CMK (cell line): ENCODE data around the gene CD34.
"Not testable (repeated sequence)": the region's sequence is repeated elsewhere in the genome, so short reads cannot be mapped to it uniquely, and the experiment has no call there.

Experiments
- DNase-seq: peaks from one replicate; pipeline ENCODE4 v3.0.0-alpha.2; 2010; ENCODE audit warnings: low read depth

Gene CD34, protein sequence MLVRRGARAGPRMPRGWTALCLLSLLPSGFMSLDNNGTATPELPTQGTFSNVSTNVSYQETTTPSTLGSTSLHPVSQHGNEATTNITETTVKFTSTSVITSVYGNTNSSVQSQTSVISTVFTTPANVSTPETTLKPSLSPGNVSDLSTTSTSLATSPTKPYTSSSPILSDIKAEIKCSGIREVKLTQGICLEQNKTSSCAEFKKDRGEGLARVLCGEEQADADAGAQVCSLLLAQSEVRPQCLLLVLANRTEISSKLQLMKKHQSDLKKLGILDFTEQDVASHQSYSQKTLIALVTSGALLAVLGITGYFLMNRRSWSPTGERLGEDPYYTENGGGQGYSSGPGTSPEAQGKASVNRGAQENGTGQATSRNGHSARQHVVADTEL

DNA sequence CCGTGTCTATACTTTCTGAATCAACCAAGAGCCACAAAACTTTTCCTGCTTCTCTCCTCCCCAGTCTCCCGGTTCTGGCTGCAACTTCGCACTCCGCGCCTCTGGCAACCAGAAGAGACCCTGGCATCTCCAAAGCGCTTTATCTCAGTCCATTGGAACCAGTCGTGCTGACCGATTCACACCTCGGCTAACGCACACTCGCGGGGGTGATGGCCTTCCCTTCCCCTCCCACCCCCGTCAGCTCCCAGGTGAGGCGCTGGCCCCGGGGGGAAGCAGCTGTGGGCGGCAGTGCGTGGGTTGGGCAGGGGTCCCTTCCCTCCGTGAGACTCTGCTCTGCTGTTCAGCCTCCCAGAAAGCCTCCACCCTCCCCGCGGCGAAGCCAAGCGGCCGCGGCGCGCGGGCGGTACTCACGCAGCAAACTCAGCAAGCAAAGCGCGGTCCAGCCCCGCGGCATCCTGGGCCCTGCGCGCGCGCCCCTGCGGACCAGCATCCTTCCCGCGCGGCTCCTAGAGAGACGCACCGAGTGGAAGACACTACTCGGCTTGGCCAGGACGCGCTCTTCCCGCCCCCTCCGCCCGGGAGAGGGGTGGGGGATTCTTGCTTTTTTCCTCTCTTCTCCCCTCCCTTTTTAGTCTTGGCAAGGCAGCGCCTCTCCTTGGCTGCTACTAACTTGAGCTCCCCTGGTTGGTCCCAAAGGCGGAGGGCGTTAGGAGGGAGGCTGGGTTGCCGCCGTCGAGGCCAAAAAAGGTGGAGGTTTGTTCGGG is at the start of gene CD34:
CD34 (minus strand) TSS at position 535 of the 764 bp plus-strand sequence; CDS start at position 490, 45 bp downstream.
- no peak for DNase-seq

DNA sequence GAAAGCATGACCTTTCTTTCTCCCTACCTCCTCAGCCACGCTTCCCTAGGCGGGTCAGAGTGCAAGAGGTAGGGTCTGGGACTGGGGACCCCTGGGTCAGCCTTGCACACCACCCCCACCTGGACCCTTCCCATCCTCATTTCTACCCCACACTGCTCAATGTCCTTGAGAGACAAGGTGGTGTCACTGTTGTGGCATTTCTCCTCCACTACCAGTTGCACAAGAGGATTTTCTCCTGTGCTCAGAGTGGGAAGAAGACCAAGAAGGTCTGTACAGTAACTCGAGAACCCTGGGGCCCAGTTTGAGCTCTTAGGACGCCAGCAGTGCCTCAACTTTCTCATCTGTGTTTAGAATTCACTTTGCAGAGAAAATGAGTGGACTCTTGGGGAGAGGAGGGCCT is 49.4 kb upstream of the CD34 start:
- no peak for DNase-seq

DNA sequence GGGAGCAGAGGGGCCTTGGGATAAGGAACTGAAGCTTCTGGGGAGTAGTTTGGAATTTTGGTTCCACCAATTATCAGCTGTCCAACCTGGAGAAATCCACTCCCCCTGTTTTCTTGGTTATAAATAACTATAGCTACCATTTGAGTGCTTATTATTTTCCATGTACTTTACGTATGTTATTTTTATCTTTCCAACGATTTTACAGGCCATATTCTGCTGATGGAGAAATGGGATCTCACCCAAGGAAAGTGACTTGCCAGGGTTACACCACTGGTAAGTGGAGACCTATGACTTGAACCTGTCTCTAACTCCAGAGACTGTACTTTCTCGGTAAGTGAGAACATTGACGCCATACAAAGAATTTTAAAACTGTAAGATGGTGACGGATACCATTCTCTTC is 49.0 kb upstream of the CD34 start:
- DNase-seq = no peak

DNA sequence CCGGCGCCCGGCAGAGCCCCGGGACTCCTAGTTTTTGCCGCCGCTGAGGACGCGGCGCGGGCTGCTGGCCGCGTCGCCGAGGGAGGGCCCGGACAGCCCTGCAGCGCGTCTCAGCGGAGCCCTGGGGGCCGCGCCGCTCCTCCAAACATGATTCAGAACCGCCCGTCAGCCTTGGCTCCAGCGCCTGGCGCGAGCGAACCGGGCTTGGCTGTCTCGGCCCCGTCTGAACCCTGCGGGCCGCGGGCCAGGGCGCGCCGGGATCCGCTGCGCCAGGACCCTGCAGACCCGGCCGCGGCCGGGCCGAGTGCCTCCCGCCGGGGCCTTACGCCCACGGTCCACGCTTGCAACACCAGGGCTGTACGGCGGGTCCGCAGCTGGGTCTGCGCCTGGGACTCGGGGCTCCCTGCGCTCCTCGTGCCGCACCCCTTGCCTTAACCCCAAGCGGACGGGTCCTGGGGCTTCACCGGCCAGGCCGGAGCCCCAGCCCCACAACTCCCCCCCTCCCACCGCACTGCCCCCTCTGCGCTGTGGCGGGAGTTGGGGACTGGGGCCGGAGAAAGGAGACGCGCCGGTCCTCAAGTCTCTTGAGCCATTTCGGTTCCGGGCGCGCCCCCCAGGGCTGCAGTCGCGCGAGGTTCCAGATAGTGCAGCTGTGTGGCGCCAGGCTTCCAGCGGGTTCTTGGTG is 48.4 kb upstream of the CD34 start:
- no peak for DNase-seq

DNA sequence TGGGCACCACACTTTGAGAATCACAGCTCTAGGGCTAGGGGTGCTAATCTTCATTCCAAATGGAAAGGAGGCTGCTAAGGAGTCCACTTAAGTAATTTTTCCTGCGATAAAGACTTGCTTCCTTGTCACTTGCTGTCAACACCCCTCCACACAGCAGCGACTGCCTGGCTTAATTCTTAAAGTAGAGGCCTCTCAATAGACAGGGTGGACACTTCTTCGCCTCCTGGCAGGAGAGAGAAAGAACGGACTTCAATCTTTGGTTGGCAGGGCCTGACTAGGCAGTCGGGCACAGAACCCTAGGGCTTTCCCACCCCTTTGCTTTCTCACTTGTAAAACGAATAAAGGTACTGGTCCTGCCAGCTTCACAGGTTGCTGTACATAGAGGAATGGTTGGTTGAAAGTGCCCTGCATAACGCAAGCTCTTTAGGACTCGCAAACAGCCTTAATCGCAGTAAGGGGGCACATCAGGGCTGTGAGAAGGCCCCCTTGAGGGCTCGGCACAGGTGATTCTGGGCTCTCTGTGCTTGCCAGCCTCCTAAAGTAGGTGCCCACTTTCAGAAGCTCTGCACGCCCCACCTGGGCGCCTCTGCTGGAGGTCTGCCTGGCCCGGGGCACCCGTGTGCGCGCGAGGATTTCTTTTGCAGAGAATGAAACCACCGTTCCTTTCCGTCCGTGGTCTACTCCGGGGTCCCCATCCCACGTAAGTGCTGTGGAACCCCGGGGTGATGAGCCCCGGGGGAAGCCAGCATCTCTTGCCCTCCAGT is 47.6 kb upstream of the CD34 start:
- no peak for DNase-seq

DNA sequence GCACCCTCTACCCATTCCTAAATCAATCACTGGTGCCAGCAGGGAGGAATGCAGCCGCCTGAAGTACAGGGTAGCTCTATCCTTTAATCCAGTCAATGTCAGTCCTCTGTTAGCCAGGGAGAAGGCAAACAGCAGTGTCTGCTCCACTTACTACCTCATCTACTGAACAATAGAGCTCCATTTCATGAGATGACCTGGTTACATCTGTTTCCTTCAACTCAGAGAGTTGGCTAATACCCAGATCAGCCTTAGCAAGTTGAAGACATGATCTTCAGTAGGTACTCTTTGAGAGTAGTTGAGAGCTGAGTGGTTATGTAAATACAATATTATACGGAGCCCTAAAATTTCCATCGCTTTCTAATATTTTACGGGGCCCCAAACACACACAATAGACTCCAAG is 46.1 kb upstream of the CD34 start:
- no peak for DNase-seq

DNA sequence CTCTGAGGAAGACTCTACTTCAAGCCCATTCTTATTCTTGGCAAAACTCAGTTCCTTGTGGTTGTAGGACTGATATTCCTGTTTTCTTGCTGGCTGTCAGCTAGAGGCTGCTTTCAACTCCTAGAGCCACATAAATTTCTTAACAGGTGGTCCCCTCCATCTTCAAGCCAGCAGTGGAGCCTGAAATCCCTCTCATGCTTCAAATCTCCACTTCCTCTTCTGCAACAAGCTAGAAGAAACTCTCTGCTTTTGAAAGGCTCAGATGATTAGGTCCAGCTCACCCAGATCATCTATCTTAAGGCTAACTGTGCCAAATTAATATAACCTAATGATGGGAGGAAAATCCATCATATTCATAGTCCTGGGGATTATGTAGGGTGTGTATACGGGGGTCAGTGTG is 43.2 kb upstream of the CD34 start:
- DNase-seq = no peak

DNA sequence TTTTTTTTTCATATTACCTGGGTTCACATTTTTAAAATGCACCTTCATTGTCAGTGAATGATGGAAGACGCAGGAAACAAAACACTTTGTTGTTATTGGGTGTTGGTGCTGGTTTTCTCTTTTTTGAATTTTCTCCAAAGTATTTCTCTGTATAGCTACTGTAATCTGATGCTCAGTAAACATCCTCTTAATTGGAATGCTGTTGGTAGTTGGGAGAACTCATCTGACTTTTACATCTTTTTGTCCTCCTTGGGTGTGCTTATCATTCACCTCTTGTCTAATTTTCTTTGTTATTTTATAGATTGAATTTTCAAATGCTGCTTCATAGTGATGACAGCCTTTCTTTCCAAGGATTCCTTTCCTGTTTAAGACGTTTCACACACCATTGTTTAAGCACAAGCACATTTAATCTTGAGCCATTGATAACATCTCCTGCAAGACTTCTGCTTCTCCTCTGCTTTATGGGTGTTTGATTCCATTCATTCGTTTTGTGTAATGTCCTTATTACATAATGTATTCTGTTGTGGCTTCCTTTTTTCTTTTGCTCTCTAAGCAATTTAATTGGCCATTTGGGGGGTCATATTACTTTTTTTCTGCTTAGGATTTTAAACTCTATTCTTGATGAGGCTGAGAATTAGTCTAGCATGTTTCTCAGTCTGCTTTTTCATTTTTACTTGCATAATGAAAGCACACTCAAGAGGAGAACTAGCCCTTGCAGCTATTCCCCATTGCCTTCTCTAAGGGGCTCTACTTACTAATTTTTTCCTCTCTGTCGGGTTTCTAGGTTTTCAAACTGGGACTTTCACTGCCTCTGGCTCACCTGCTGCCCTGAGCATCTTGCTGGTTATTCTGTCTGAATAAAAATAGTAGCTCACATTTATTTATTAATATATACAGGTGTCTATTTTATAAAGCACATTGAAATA is 42.0 kb upstream of the CD34 start:
- DNase-seq = no peak

DNA sequence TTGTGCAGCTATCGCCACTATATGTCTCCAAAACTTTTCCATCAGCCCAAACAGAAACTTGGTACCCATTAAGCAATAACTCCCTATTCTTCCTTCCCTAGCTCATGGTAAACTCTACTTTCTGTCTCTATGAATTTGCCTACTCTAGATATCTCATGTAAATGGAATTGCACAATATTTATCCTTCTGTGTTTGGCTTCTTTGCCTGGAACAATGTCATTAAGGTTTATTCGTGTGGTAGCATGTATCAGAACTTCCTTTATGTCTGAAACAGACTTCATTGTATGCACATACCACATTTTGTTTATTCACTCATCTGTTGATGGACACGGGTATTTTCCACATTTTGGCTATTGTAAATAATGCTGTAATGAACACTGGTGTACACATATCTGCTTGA is 40.7 kb upstream of the CD34 start:
- DNase-seq = no peak

DNA sequence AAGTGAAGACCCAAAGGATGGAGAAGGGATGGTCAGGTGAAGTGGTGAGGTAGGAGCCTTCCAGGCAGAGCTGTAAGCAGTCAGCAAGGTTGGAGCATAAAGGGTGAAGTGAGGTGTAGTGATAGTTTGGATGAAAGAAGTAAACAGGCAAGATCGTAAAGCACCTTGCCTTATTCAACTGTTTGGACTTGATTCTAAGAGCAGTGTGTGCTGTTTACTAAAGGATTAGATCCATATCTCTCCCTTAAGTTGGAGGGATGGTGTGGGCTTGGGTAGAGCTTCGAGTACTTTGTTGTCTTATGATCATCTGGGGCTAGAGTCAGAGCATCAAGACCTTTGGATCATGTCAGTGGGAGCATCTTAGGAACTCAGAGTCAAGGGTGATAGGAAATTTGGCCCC is 39.8 kb upstream of the CD34 start:
- no peak for DNase-seq

DNA sequence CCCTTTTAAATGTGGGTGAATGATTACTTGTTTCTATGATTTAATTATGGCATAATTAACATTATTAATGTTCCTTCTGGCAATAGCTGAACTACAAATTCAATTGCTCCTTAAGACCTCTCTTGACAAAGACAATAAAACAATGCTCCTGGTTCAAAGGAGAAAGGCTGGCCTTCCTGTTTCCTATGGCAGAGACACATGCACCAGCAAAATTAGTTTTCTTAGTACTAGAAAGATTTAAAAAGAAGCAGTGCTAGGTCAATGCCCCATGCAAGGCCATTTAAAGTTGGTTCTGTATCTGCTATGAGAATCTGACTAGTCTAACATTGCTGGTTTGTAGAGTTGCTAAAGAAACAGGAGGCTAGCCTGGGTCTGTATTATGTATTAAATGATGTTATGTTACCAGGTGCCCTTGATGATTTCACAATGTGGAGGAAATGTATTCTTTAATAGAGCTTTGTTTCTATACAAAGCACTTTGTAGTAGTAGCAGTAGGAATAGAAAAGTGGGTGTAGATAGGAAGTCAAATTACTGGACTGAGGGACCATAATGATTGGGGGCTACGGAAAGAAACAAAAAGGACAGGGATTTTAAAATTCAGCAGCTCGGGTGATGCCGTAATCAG is 38.8 kb upstream of the CD34 start:
- DNase-seq = no peak

DNA sequence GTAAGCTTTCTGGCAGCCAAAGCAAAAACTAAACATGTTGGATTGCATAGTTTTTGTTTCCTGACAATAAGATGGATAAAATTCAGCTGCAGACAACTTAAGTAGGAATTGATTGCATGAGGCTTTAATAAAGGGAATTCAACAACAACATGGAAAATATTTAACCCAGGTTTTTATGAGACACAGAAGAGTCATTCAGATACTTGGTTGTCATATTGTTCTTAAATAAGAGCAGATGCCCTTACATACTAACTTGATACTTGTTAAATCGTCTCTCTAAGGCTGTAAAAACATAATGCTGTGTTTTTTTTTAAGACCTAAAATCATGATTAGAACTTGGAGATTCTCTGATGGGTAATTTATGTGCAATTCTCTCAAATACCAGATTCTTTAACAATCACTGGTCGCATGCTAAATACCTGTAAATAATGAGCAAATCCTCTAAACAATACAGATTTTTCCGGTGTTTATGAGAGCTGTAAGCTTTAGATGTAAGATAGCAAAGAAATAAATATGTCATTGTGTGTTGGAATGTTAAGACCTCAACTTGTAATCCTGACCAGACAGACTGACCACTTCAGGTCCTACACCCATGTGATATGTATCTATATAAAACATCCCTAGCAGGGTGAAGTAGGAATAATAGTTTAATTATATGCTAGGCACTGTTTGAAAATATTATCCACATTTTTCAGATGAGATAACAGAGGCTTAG is 37.8 kb upstream of the CD34 start:
- DNase-seq = no peak

DNA sequence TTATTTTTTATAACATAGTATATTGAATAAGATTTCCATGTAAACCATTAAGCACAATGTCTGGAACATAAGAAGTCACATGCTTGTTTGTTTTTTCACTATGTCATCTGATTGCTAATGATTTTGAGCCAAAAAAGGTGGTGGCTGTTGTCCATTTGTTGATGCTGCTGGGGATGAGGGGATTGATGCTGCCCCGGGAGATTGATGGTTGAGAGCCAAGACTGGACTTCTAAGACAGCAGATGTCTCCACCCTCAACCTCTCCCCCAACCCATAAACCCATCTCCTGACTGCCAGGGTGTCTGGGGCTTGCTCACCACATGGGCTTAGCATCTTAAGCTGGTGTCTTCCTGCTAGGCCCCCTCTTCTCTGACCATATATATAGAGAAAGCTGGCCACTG is 35.8 kb upstream of the CD34 start:
- DNase-seq = no peak

DNA sequence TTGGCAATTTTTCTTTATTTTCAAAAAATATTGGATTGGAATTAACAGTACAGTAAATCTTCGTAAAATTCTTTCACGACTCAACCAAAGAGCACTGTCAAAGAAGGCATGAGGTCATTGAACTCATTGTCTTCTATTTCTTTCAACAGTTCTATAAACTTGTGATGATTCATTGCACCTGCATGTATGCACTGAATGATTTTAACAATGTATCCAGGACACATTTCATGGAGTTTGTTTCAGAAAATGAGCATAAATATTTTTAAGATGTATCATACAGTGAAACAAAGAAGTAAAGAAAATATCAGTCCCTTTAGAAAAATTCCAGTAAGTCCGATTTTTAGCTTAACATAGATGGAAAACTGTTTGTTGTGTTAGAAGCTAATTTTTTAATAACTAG is 33.6 kb upstream of the CD34 start:
- no peak for DNase-seq

DNA sequence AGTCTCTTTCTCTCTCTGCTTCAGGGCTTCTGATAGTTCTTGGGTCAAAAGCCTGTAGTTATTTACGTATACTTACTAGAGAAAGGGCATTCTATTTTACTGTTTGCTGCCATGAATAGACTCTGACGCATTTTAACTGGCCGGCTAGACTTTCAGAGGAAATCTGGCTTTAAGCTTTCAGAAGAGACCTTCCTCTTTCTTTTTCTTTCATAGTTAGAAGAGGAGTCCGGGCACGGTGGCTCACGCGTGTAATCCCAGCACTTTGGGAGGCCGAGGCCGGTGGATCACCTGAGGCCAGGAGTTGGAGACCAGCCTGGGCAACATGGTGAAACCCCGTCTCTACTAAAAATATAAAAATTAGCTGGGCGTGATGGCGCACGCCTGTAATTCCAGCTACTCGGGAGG is 31.4 kb upstream of the CD34 start:
- not testable (repeated sequence) for DNase-seq

DNA sequence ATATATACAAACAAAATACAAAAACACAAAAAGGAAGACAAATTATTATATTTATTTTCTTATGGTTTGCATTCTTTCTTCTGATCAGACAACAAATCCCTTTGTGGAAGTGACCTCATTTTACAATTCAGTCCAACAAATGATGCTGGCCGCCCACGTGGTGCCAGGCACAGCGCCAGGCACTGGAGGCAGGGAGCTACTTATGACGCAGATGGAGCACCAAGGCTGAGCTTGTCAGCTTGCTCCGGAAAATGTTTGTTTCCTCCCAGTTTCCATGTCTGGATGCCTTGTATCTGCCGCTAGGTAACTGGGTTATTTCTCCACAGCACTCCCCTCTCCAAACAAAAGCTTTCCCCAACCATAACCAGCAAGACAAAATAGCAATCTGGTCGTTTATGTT is 30.7 kb upstream of the CD34 start:
- DNase-seq = no peak

DNA sequence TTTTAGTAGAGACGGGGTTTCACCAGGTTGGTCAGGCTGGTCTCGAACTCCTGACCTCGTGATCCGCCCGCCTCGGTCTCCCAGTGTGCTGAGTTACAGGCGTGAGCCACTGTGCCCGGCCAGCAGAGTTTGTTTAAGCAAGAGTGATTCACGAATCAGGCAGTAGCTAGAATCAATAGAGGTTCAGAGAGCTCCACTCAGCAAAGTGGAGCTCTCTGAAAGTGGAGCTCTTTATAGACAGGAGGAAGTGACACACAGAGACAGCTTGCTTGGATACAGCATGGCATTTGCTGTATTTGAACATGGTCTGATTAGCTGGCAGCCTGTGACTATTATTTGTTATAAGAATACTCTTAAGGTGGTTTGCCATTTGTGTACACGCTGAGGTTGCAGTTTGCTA is 27.1 kb upstream of the CD34 start:
- DNase-seq = no peak

DNA sequence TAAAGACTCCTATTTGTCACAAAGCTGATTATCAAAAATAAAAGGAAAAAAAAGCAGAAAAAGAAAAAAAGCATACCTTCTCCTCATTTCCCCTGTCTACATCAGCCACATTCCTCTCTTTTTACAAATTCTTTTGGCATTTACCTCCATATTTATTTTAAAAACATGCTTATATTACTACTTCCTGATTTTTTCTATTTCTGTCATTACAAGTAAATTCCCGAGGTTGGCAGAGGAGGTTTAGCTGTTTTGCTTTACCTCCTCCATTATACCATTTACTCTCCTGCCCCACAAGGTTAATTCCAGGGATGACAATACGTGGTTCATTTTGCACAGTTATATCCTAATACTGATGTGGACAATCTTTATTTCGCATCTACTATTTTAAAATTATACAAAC is 26.3 kb upstream of the CD34 start:
- no peak for DNase-seq

DNA sequence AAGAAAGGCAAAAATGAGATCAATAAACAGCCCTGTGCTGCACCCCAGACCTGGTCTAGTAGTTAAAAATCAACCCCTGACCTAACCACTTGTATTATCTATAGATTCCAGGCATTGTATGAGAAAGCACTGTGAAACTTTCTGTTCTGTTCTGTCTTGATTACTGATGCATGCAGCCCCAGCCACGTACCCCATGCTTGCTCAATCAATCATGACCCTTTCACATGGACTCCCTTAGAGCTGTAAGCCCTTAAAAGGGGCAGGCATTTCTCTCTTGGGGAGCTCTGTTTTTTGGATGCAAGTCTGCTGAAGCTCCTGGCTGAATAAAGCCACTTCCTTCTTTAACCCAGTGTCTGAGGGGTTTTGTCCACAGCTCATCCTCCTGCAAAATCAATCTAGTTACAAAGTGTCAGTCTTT is 24.2 kb upstream of the CD34 start:
- DNase-seq = peak; percentile 94

DNA sequence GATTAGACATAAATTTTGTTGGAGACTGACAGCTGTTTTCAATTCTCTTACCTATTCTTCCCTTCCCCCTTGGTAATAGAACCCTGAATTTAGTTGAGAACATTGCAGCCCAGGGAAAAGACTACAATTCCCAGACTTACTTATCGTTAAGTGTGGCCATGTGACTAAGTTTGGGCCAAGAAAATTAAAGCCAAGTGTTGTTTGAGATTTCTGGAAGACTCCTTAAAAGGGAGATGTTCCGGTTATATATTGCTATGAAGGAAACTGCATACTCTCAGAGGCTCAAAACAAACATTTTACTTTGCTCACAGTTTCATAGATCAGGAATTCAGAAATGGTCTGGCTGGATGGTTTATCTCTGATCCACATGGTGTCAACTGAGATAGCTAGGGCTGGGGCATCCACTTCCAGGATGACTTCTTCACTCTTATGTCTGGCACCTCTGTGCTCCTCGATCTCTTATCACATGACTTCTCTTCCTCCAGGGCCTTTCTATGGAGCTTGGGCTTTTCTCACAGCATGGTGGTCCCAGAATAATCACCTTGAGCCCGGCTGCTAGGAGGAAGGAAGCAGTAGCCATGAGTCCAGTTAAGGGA is 22.4 kb upstream of the CD34 start:
- peak; percentile 32 for DNase-seq
